Transverse colon (tissue), 4 donors: Measurements from ENCODE around the gene HEXD. TPM values are rescaled to one million over a fixed set of nuclear protein-coding genes. Genes with fewer than 3 reads are reported as not detected.

Experiments
- DNase-seq: peaks from one replicate; pipeline ENCODE4 v3.0.0-alpha.2; 2019
- H3K27ac ChIP-seq, 4 donors: fragments of 200-600 bp; sonication (generic); 2 replicates each; pipeline ENCODE4 v1.5.1; 2016 to 2018; ENCODE audit warnings: inconsistent platforms in 4 of 4
- H3K27me3 ChIP-seq: fragments of 200-600 bp; sonication (generic); 2 replicates; pipeline ENCODE4 v1.5.1; 2017; ENCODE audit warnings: inconsistent platforms
- H3K36me3 ChIP-seq, 4 donors: fragments of 200-600 bp; sonication (generic); 2 replicates each; pipeline ENCODE4 v1.5.1; 2017 to 2019; ENCODE audit warnings: inconsistent platforms in 4 of 4
- H3K4me1 ChIP-seq, 4 donors: fragments of 200-600 bp; sonication (generic); 2 replicates each; pipeline ENCODE4 v1.5.1; 2017 to 2020; ENCODE audit warnings: inconsistent platforms in 4 of 4
- H3K4me3 ChIP-seq, 4 donors: fragments of 200-600 bp; sonication (generic); 1 replicate in 1 of 4; 2 replicates in 3 of 4; pipeline versions ENCODE4 v1.5.1 to v1.6.1; 2017 to 2019; ENCODE audit warnings: inconsistent platforms in 4 of 4
- H3K9me3 ChIP-seq, 2 donors: fragments of 200-600 bp; sonication (generic); 2 replicates each; pipeline ENCODE4 v1.5.1; 2017 to 2019; ENCODE audit warnings: inconsistent platforms in 2 of 2
- CTCF ChIP-seq, 5 experiments: fragments of 200-600 bp in 3 of 5; fragments of 450-650 bp in 2 of 5; sonication (generic) in 3 of 5; IDR thresholded peaks; 1 replicate in 2 of 5; 2 replicates in 3 of 5; pipeline ENCODE4 v1.5.1; 2016 to 2017; ENCODE audit warnings: antibody characterized with exemption in 5 of 5, inconsistent platforms in 3 of 5, mild to moderate bottlenecking in 2 of 5, moderate library complexity in 1 of 5
- EP300 ChIP-seq: sonication (generic); formaldehyde crosslinking; IDR thresholded peaks from one replicate; pipeline ENCODE4 v1.6.1; 2017; ENCODE audit warnings: antibody characterized with exemption, low read depth
- POLR2A ChIP-seq: fragments of 450-650 bp; IDR thresholded peaks from one replicate; pipeline ENCODE4 v1.6.1; 2016; ENCODE audit warnings: antibody characterized with exemption, mild to moderate bottlenecking, moderate library complexity
- POLR2AphosphoS5 ChIP-seq, 3 donors: sonication (generic); formaldehyde crosslinking; IDR thresholded peaks; one replicate each; pipeline ENCODE4 v1.6.1; 2016; ENCODE audit warnings: antibody characterized with exemption in 3 of 3
- WGBS, 2 donors: methylation state at CpG; one replicate each; pipeline ENCODE4 v1.1.5; 2018; ENCODE audit warnings: low coverage in 1 of 2; 5-methylcytosine and 5-hydroxymethylcytosine counted together
- in situ Hi-C, 4 donors: fragments of 200-750 bp; cut with MboI; loops; one replicate each; pipeline versions ENCODE4 v1.15.0 to v1.15.1; 2017; ENCODE audit warnings: low sequenced_read_pairs in 3 of 4, low pct_ligation_motif_present in 1 of 4, low pct_unique_long_range_greater_than_20kb in 1 of 4
- intact Hi-C: fragments of 100-400 bp; cut with DNase I; formaldehyde crosslinking; loops from one replicate; pipeline ENCODE4 v1.15.1; 2023; ENCODE audit warnings: low total_unique reads
- total RNA-seq, 4 donors: library from RNA; depleted of rRNA; stranded (reverse); fragments of >200 nt; gene quantifications; one replicate each; pipeline ENCODE4 v1.1.0, GENCODE V29; 2016

HEXD gene
- total RNA-seq, 4 donors from 2014 or later, result 45.5 to 258 (median 102) TPM

- Histone ChIP-seq H3K4me3 (no peak overlapping the region), H3K27ac (no peak overlapping the region), H3K27me3 (no peaks in the 10 kb centered on the region), H3K36me3 (no peaks in the 10 kb centered on the region), H3K4me1 (peaks cover 3 to 13% (median 5%) of the 10 kb centered on the region in 4 donors), H3K9me3 (no peaks in the 10 kb centered on the region)
- intact Hi-C loops, result no loop called here
- in situ Hi-C loops, result no loop called here
- no peak for DNase-seq
- WGBS, 2 donors, result 95% methylated on average over 35 of the region's 35 CpGs; no CpG with 5 or more reads in 1 of the 2 donors
- no peak for TF ChIP-seq CTCF (IDR thresholded peaks at IDR 0.05)
Measured at GRCh38 chr17:82444284-82444893, 26.2 kb downstream of the HEXD start.

GRCh38 chr17:82444941-82445521 is 26.9 kb downstream of the HEXD start:
- intact Hi-C loops, result no loop called here
- H3K27ac ChIP-seq, result peak overlapping the region in 1 of 4 donors; percentile 17
- H3K4me1 ChIP-seq, result peaks cover 6 to 19% (median 11%) of the 10 kb centered on the region in 4 donors
- no peak overlapping the region for H3K4me3 ChIP-seq
- TF ChIP-seq EP300, result no peak
- no peak for TF ChIP-seq CTCF (IDR thresholded peaks at IDR 0.05)
- no peak for TF ChIP-seq POLR2A
- no peak for TF ChIP-seq POLR2AphosphoS5 (IDR thresholded peaks at IDR 0.05)
- 79% methylated on average over 16 of the region's 19 CpGs; no CpG with 5 or more reads in 1 of the 2 donors for WGBS, 2 donors
- no peaks in the 10 kb centered on the region for H3K36me3 ChIP-seq
- in situ Hi-C loops, result no loop called here
- H3K9me3 ChIP-seq, result no peaks in the 10 kb centered on the region
- DNase-seq, result no peak
- H3K27me3 ChIP-seq, result no peaks in the 10 kb centered on the region

- no peaks in the 10 kb centered on the region for H3K36me3 ChIP-seq
- H3K9me3 ChIP-seq, result no peaks in the 10 kb centered on the region
- TF ChIP-seq POLR2AphosphoS5 (IDR thresholded peaks at IDR 0.05), result no peak
- intact Hi-C loops (no loop called here), in situ Hi-C loops (no loop called here)
- no peaks in the 10 kb centered on the region for H3K27me3 ChIP-seq
- WGBS, 2 donors, result 89% methylated on average over 13 of the region's 13 CpGs; no CpG with 5 or more reads in 1 of the 2 donors
- H3K4me3 ChIP-seq, result no peak overlapping the region
- no peak for DNase-seq
- peaks cover 4 to 19% (median 12%) of the 10 kb centered on the region in 4 donors for H3K4me1 ChIP-seq
- peak overlapping the region in 1 of 4 donors; percentile 17 for H3K27ac ChIP-seq
Measured at GRCh38 chr17:82445542-82445941, 27.4 kb downstream of the HEXD start.

GRCh38 chr17:82446124-82446523 is 28.0 kb downstream of the HEXD start:
- H3K4me3 ChIP-seq, result no peak overlapping the region
- intact Hi-C loops, result no loop called here
- no peak overlapping the region for H3K27ac ChIP-seq
- TF ChIP-seq CTCF (IDR thresholded peaks at IDR 0.05), result no peak
- no peak for TF ChIP-seq POLR2A
- no peak for TF ChIP-seq POLR2AphosphoS5 (IDR thresholded peaks at IDR 0.05)
- TF ChIP-seq EP300, result no peak
- WGBS, 2 donors, result 93 to 100% methylated on average over 2 to 15 of the region's 15 CpGs
- H3K4me1 ChIP-seq, result peaks cover 4 to 19% (median 13%) of the 10 kb centered on the region in 4 donors
- no peaks in the 10 kb centered on the region for H3K27me3 ChIP-seq
- no peaks in the 10 kb centered on the region for H3K36me3 ChIP-seq
- in situ Hi-C loops, result no loop called here
- no peaks in the 10 kb centered on the region for H3K9me3 ChIP-seq
- no peak for DNase-seq
